ENCODE data around the gene KCTD11. TPM values are rescaled to one million over a fixed set of nuclear protein-coding genes. Genes with fewer than 3 reads are reported as not detected.

Gene KCTD11
- total and polyA plus RNA-seq, 2 of the 13 experiments (the other 11 are each of a cell fraction or from before 2014, with no cell fraction given) = 1.6 to 2.6 TPM

GRCh38 chr17:7403727-7403976 is 51.7 kb downstream of the KCTD11 start (continued):
- TF ChIP-seq ZBTB43 (CRISPR knock-in tag; conservative IDR thresholded peaks at IDR 0.05) = no peak
- TF ChIP-seq FOXK2 (IDR thresholded peaks at IDR 0.05) = no peak
- no peak; the same call in 1 of the 2 replicates for TF ChIP-seq ARNT2 (CRISPR knock-in tag; IDR thresholded peaks at IDR 0.05; ENCODE audit: low read depth)
- TF ChIP-seq SP5 (CRISPR knock-in tag; IDR thresholded peaks at IDR 0.05; ENCODE audit: borderline replicate concordance, low read depth) = no peak
- no peak for TF ChIP-seq E2F1 (CRISPR knock-in tag; IDR thresholded peaks at IDR 0.05)
- no peak for TF ChIP-seq ZFP36L2 (CRISPR knock-in tag; IDR thresholded peaks at IDR 0.05)
- peak; percentile 51; the same call in 1 of the 2 replicates for TF ChIP-seq PLSCR1 (CRISPR knock-in tag; IDR thresholded peaks at IDR 0.05; ENCODE audit: borderline replicate concordance)
- no peak for TF ChIP-seq ZNF557 (CRISPR knock-in tag; IDR thresholded peaks at IDR 0.05)
- TF ChIP-seq ZHX1 (CRISPR knock-in tag; IDR thresholded peaks at IDR 0.05; ENCODE audit: low read depth) = no peak
- TF ChIP-seq ZUFSP (CRISPR knock-in tag; IDR thresholded peaks at IDR 0.05; ENCODE audit: borderline replicate concordance) = no peak
- TF ChIP-seq ZNF143 (CRISPR knock-in tag; IDR thresholded peaks at IDR 0.05) = no peak
- TF ChIP-seq ELF3 (CRISPR knock-in tag; IDR thresholded peaks at IDR 0.05) = no peak
- no peak for TF ChIP-seq SP2 (CRISPR knock-in tag; IDR thresholded peaks at IDR 0.05)
- TF ChIP-seq ATF3 (CRISPR knock-in tag; IDR thresholded peaks at IDR 0.05) = no peak
- TF ChIP-seq ZNF343 (CRISPR knock-in tag; IDR thresholded peaks at IDR 0.05) = 0 out of 2 replicates have a peak, but pooled peaks have one; percentile 72
- no peak for TF ChIP-seq MXI1 (IDR thresholded peaks at IDR 0.05; ENCODE audit: borderline replicate concordance, low read depth, low read length)
- TF ChIP-seq NAIF1 (CRISPR knock-in tag; IDR thresholded peaks at IDR 0.05; ENCODE audit: borderline replicate concordance) = 0 out of 2 replicates have a peak, but pooled peaks have one; percentile 55
- TF ChIP-seq GATAD1 (CRISPR knock-in tag; IDR thresholded peaks at IDR 0.05) = no peak
- TF ChIP-seq ZNF605 (CRISPR knock-in tag; IDR thresholded peaks at IDR 0.05) = no peak
